Testis (tissue), 3 donors: ENCODE measurements around the gene LMBR1L. TPM values are rescaled to one million over a fixed set of nuclear protein-coding genes. Genes with fewer than 3 reads are reported as not detected.

ENCODE experiments used
- DNase-seq: peaks from one replicate; pipeline ENCODE4 v3.0.0-alpha.2; 2019
- H3K27ac ChIP-seq, 2 donors: fragments of 200-600 bp; sonication (generic); one replicate each; pipeline ENCODE4 v1.5.1; 2019
- H3K27me3 ChIP-seq: fragments of 200-600 bp; sonication (generic); one replicate; pipeline ENCODE4 v1.5.1; 2019
- H3K36me3 ChIP-seq: fragments of 200-600 bp; sonication (generic); one replicate; pipeline ENCODE4 v1.5.1; 2017; ENCODE audit warnings: low read depth; ENCODE audit errors: missing control alignments
- H3K4me1 ChIP-seq: fragments of 200-600 bp; sonication (generic); one replicate; pipeline ENCODE4 v1.5.1; 2019
- H3K4me3 ChIP-seq, 2 donors: fragments of 200-600 bp; sonication (generic); one replicate each; pipeline ENCODE4 v1.5.1; 2017 to 2019
- H3K9me3 ChIP-seq: fragments of 200-600 bp; sonication (generic); one replicate; pipeline ENCODE4 v1.5.1; 2017
- POLR2A ChIP-seq: fragments of 450-650 bp; IDR thresholded peaks from one replicate; pipeline ENCODE4 v1.6.1; 2017; ENCODE audit warnings: antibody characterized with exemption, mild to moderate bottlenecking, moderate library complexity
- WGBS, 2 donors: methylation state at CpG; one replicate each; pipeline ENCODE4 v1.1.5; 2018; 5-methylcytosine and 5-hydroxymethylcytosine counted together
- intact Hi-C: fragments of 100-400 bp; cut with DNase I; formaldehyde crosslinking; loops from one replicate; pipeline ENCODE4 v1.15.1; 2023; ENCODE audit warnings: low total_unique reads
- polyA plus RNA-seq: library from polyadenylated mRNA; stranded (reverse); fragments of 350-450 nt; fragmentation: Illumina TruSeq; extraction: RNeasy Lipid Tissue Mini Kit (QIAGEN cat#74804); gene quantifications from one replicate; pipeline ENCODE4 v1.2.3, GENCODE V29; 2014; ENCODE audit warnings: low read depth, low replicate concordance; ENCODE audit not compliant: insufficient read depth
- total RNA-seq, 2 donors: library from RNA; depleted of rRNA; stranded (reverse); fragments of >200 nt; gene quantifications; one replicate each; pipeline ENCODE4 v1.2.3, GENCODE V29; 2016
- TF ChIP-seq, protein P1 (sequence below), 3 experiments: fragments of 450-650 bp in 2 of 3; fragments of 200-600 bp in 1 of 3; sonication (generic) in 1 of 3; IDR thresholded peaks; one replicate each; pipeline ENCODE4 v1.5.1; 2016 to 2019; ENCODE audit warnings: antibody characterized with exemption in 3 of 3, mild to moderate bottlenecking in 2 of 3, moderate library complexity in 1 of 3

LMBR1L gene
- total and polyA plus RNA-seq, 3 donors from 2014 or later: 178 to 265 (median 223) TPM

DNA sequence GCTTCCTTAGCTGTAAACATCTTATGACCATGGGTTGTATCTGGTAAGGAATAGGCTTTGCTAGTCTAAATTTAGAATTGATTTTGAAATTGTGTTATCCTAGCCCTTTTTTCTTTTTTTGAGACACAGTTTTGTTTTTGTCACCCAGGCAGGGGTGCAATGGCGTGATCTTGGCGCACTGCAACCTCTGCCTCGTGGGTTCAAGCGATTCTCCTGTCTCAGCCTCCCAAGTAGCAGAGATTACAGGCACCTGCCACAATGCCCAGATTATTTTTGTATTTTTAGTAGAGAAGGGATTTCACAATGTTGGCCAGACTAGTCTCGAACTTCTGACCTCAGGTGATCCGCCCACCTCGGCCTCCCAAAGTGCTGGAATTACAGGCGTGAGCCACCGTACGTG, 22.9 kb upstream of the LMBR1L start:
- Histone ChIP-seq H3K4me1 (peaks cover 23% of the 10 kb centered on the region), H3K36me3 (peaks cover 4% of the 10 kb centered on the region), H3K4me3 (no peak overlapping the region), H3K9me3 (no peaks in the 10 kb centered on the region), H3K27ac (peak overlapping the region; percentile 15 to 48), H3K27me3 (no peaks in the 10 kb centered on the region)
- intact Hi-C loops: loop anchor here (5.0 kb wide), 1 partner anchor 99 kb away; no protein-coding TSS in a partner anchor
- no peak for DNase-seq
- 77 to 84% methylated on average over 10 of the region's 10 CpGs for WGBS, 2 donors
- TF ChIP-seq, protein P1, sequence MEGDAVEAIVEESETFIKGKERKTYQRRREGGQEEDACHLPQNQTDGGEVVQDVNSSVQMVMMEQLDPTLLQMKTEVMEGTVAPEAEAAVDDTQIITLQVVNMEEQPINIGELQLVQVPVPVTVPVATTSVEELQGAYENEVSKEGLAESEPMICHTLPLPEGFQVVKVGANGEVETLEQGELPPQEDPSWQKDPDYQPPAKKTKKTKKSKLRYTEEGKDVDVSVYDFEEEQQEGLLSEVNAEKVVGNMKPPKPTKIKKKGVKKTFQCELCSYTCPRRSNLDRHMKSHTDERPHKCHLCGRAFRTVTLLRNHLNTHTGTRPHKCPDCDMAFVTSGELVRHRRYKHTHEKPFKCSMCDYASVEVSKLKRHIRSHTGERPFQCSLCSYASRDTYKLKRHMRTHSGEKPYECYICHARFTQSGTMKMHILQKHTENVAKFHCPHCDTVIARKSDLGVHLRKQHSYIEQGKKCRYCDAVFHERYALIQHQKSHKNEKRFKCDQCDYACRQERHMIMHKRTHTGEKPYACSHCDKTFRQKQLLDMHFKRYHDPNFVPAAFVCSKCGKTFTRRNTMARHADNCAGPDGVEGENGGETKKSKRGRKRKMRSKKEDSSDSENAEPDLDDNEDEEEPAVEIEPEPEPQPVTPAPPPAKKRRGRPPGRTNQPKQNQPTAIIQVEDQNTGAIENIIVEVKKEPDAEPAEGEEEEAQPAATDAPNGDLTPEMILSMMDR (IDR thresholded peaks at IDR 0.05): no peak
- no peak for TF ChIP-seq POLR2A

DNA sequence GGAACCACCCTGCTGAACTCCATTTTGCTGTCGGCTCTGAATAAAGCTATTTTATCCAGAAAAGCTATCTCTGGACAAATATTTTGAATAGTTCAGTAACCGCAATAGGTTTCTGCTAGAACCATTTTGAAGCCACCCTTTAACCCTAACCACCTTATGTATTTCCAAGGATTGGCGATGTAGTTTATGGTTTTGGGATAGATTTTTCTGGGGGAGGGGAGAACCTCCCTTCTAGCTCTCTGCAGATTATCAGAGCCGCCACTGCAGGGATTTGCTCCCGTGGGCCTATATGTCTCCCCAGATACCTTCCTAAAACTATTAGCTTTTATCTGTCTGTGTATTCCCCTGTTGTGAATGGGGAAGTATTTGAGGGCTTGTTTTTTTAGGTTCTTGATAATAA, 22.4 kb upstream of the LMBR1L start:
- no peak for TF ChIP-seq POLR2A
- TF ChIP-seq, protein P1 (IDR thresholded peaks at IDR 0.05): no peak
- intact Hi-C loops: loop anchor here (5.0 kb wide), 1 partner anchor 99 kb away; no protein-coding TSS in a partner anchor
- H3K9me3 ChIP-seq: no peaks in the 10 kb centered on the region
- H3K4me1 ChIP-seq: peaks cover 23% of the 10 kb centered on the region
- H3K27me3 ChIP-seq: no peaks in the 10 kb centered on the region
- peak overlapping the region; percentile 48 to 100 for H3K27ac ChIP-seq
- WGBS, 2 donors: 35 to 40% methylated on average over 5 of the region's 5 CpGs
- H3K36me3 ChIP-seq: peaks cover 4% of the 10 kb centered on the region
- no peak overlapping the region for H3K4me3 ChIP-seq
- DNase-seq: no peak

DNA sequence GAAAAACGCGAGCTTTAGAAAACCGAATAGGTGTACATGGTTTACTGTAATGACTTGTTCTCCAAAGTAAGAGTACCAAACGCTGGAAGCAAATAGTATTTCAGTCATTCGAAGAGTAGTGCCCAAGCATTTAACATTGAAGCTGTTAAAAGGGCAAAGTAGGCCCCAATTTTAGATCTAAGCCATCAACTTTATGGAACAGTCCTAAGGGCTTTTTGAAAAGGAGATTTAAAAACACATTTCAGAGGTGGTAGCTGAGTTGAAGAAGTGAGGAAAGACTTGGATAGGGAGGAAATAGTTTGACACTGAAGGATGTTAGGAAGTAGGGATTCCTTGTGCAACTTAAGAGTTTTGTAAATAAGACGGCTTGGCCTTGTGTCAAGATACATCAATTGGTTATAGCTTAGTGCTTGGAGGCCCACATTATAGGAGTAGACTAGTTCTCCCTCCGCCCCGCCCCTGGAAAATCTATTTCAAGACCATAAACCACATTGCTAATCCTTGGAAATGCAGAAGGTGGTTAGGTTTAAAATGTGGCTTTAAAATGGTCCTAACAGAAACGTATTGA, 21.3 kb upstream of the LMBR1L start:
- Histone ChIP-seq H3K36me3 (peaks cover 4% of the 10 kb centered on the region), H3K4me1 (peaks cover 23% of the 10 kb centered on the region), H3K27me3 (no peaks in the 10 kb centered on the region), H3K9me3 (no peaks in the 10 kb centered on the region), H3K4me3 (peak overlapping the region; percentile 100), H3K27ac (peak overlapping the region; percentile 70 to 100)
- no peak for TF ChIP-seq POLR2A
- TF ChIP-seq, protein P1 (IDR thresholded peaks at IDR 0.05): no peak
- no peak for DNase-seq
- WGBS, 2 donors: 15 to 20% methylated on average over 9 of the region's 9 CpGs
- intact Hi-C loops: loop anchor here (5.0 kb wide), 1 partner anchor 100 kb away; no protein-coding TSS in a partner anchor

DNA sequence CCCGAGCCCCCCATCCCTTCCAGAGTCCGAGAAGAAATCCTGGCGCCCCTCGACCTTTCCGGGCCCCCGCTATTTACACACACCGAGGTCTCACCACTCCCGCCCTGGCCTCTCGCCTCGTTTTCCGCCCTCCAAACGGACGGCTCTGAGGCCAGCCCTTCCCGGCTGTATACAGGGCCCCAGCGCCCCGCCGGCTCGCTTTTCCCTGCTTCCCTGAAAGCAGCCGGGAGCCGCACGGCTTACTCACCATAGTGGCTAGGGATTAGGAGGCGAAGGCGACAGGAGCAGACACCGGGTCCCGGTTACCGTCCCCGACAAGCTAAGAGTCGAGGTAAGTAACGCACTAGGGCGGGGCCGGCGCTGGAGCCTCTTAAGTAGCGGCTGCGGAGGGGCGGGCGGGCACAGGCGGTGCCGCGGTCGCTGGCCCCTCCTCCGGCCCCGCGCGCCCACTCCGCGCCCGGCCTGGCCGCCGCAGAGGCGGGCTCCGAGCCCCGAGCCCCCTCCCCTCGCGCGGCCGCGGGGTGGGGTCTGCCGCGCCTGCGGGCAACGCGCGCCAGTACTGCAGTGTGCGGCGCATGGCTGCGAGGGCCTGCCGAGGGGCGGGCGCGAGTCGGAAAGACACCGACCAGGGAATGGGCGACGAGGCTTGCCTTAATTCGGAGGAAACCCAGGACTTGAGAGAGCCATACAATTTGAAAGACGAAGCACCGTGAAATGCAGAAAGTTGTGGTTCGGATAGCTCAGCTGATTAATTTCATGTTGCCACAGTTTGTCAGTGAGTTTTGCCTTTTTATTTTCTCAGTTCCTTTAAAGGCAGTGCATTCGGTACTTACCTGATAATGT, 20.6 kb upstream of the LMBR1L start, which contains the start of gene TUBA1B:
Gene TUBA1B, minus strand, starts transcription at position 345 of the 843 bp plus-strand sequence. Its CDS starts 95 bp downstream, at position 250.
- peak; percentile 16 for TF ChIP-seq POLR2A
- TF ChIP-seq, protein P1 (IDR thresholded peaks at IDR 0.05): no peak
- WGBS, 2 donors: 0 to 1% methylated on average over 8 to 56 of the region's 79 CpGs
- intact Hi-C loops: loop anchor here (5.0 kb wide), 1 partner anchor 101 kb away; no protein-coding TSS in a partner anchor
- peaks cover 23% of the 10 kb centered on the region for H3K4me1 ChIP-seq
- H3K4me3 ChIP-seq: peak within 1 kb of the TSS; percentile 100
- H3K9me3 ChIP-seq: no peaks in the 10 kb centered on the region
- H3K27me3 ChIP-seq: no peaks in the 10 kb centered on the region
- DNase-seq: peak; percentile 97
- peak within 1 kb of the TSS; percentile 100 for H3K27ac ChIP-seq
- H3K36me3 ChIP-seq: peaks cover 4% of the 10 kb centered on the region
